ENCODE data around the gene PAQR6. TPM values are rescaled to one million over a fixed set of nuclear protein-coding genes. Genes with fewer than 3 reads are reported as not detected.

The PAQR6 gene
- polyA plus RNA-seq, 1 experiment = 0.06 TPM

- TF ChIP-seq, protein P1, sequence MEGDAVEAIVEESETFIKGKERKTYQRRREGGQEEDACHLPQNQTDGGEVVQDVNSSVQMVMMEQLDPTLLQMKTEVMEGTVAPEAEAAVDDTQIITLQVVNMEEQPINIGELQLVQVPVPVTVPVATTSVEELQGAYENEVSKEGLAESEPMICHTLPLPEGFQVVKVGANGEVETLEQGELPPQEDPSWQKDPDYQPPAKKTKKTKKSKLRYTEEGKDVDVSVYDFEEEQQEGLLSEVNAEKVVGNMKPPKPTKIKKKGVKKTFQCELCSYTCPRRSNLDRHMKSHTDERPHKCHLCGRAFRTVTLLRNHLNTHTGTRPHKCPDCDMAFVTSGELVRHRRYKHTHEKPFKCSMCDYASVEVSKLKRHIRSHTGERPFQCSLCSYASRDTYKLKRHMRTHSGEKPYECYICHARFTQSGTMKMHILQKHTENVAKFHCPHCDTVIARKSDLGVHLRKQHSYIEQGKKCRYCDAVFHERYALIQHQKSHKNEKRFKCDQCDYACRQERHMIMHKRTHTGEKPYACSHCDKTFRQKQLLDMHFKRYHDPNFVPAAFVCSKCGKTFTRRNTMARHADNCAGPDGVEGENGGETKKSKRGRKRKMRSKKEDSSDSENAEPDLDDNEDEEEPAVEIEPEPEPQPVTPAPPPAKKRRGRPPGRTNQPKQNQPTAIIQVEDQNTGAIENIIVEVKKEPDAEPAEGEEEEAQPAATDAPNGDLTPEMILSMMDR (IDR thresholded peaks at IDR 0.05; ENCODE audit: insufficient read depth, low read depth, low read length) = no peak
- POLR2A ChIA-PET = no interaction called here
- H3K36me3 ChIP-seq (ENCODE audit: control insufficient read depth, insufficient read depth, low read length) = peaks cover 14% of the 10 kb centered on the region
These were observed 9.6 kb downstream of the PAQR6 start for GRCh38 chr1:156238248-156238647.

GRCh38 chr1:156236164-156236563 is 11.7 kb downstream of the PAQR6 start:
- no peak for DNase-seq (ENCODE audit: low read depth)
- ChIA-PET POLR2A (no interaction called here), CTCF (interaction anchor here (0.7 to 3.4 kb wide), 2 partner anchors 11 to 13 kb away, joined by 3 to 10 read pairs; no protein-coding TSS in a partner anchor)
- H3K36me3 ChIP-seq (ENCODE audit: control insufficient read depth, insufficient read depth, low read length) = peaks cover 14% of the 10 kb centered on the region
- H3K4me3 ChIP-seq (ENCODE audit: low read depth, low read length) = no peak overlapping the region
- no peaks in the 10 kb centered on the region for H3K27me3 ChIP-seq (ENCODE audit: control insufficient read depth, insufficient read depth, low read length)
- TF ChIP-seq, protein P1 (IDR thresholded peaks at IDR 0.05; ENCODE audit: insufficient read depth, low read depth, low read length) = no peak

More at GRCh38 chr1:156238248-156238647, 9.6 kb downstream of the PAQR6 start:
- CTCF ChIA-PET = no interaction called here
- no peak for DNase-seq (ENCODE audit: low read depth)
- no peak overlapping the region for H3K4me3 ChIP-seq (ENCODE audit: low read depth, low read length)
- no peaks in the 10 kb centered on the region for H3K27me3 ChIP-seq (ENCODE audit: control insufficient read depth, insufficient read depth, low read length)

- TF ChIP-seq, protein P1 (IDR thresholded peaks at IDR 0.05; ENCODE audit: insufficient read depth, low read depth, low read length) = no peak
- peak; percentile 60 for DNase-seq (ENCODE audit: low read depth)
- ChIA-PET POLR2A (interaction anchor here (0.6 to 0.7 kb wide), 3 partner anchors 16 to 144 kb away, joined by 5 to 15 read pairs (median 11); no protein-coding TSS in a partner anchor), CTCF (interaction anchor here (0.6 to 3.4 kb wide), 7 partner anchors 8 to 145 kb away, joined by 3 to 10 read pairs (median 3); no protein-coding TSS in a partner anchor)
- no peak overlapping the region for H3K4me3 ChIP-seq (ENCODE audit: low read depth, low read length)
- peaks cover 11% of the 10 kb centered on the region for H3K36me3 ChIP-seq (ENCODE audit: control insufficient read depth, insufficient read depth, low read length)
- no peaks in the 10 kb centered on the region for H3K27me3 ChIP-seq (ENCODE audit: control insufficient read depth, insufficient read depth, low read length)
These were observed 14.3 kb downstream of the PAQR6 start for GRCh38 chr1:156233426-156234127.

GRCh38 chr1:156232201-156232894 is 15.5 kb downstream of the PAQR6 start:
- TF ChIP-seq, protein P1 (IDR thresholded peaks at IDR 0.05; ENCODE audit: insufficient read depth, low read depth, low read length) = no peak
- Histone ChIP-seq H3K4me3 (ENCODE audit: low read depth, low read length) (no peak overlapping the region), H3K36me3 (ENCODE audit: control insufficient read depth, insufficient read depth, low read length) (peaks cover 11% of the 10 kb centered on the region), H3K27me3 (ENCODE audit: control insufficient read depth, insufficient read depth, low read length) (no peaks in the 10 kb centered on the region)
- DNase-seq (ENCODE audit: low read depth) = no peak
- POLR2A ChIA-PET = interaction anchor here (0.6 kb wide), 1 partner anchor 17 kb away, joined by 15 read pairs; no protein-coding TSS in a partner anchor
- CTCF ChIA-PET = interaction anchor here (0.8 to 1.2 kb wide), 5 partner anchors 10 to 141 kb away, joined by 3 read pairs; no protein-coding TSS in a partner anchor

DNA sequence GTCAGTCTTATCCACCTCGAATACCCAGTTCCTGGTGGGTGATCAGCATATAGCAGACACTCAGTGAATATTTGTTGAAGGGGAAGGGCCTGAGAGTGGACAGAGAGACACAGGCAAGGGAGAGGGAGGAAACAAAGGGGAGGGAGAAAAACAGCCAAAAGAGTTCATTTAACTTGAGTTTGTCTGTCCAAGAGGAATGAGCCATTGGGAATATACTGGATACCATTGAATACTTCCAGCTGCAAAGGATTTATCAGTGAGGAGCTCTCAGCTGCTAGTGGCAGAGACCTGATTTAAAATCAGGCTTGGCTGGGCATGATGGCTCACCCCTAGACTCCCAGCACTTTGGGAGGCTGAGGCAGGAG is 17.4 kb downstream of the PAQR6 start:
- CTCF ChIA-PET = interaction anchor here (1.0 to 3.1 kb wide), 5 partner anchors 17 to 140 kb away, joined by 3 to 11 read pairs (median 3); partner anchors contain the start of gene PMF1
- H3K36me3 ChIP-seq (ENCODE audit: control insufficient read depth, insufficient read depth, low read length) = peaks cover 1% of the 10 kb centered on the region; the same call in 1 of the 2 replicates
- TF ChIP-seq, protein P1 (IDR thresholded peaks at IDR 0.05; ENCODE audit: insufficient read depth, low read depth, low read length) = no peak
- H3K4me3 ChIP-seq (ENCODE audit: low read depth, low read length) = no peak overlapping the region
- POLR2A ChIA-PET = no interaction called here
- DNase-seq (ENCODE audit: low read depth) = no peak
- H3K27me3 ChIP-seq (ENCODE audit: control insufficient read depth, insufficient read depth, low read length) = no peaks in the 10 kb centered on the region
